ENCODE data around the gene LYVE1. TPM values are rescaled to one million over a fixed set of nuclear protein-coding genes. Genes with fewer than 3 reads are reported as not detected.

Gene LYVE1
- polyA plus RNA-seq, 1 experiment, result 0.19 TPM

- Histone ChIP-seq H3K27me3 (ENCODE audit: control insufficient read depth, insufficient read depth, low read length) (peaks cover 3% of the 10 kb centered on the region), H3K9me3 (ENCODE audit: control insufficient read depth, insufficient read depth, low read length) (no peaks in the 10 kb centered on the region), H3K27ac (ENCODE audit: low read depth, low read length) (no peak overlapping the region), H3K4me3 (ENCODE audit: low read depth, low read length) (no peak overlapping the region)
- CTCF ChIA-PET, result interaction anchor here (1.3 kb wide), 1 partner anchor 18 kb away, joined by 4 read pairs; the partner anchor contains the start of gene RNF141
- POLR2A ChIA-PET, result no interaction called here
- no peak for DNase-seq (ENCODE audit: low read depth, low spot score)
- TF ChIP-seq, protein P1, sequence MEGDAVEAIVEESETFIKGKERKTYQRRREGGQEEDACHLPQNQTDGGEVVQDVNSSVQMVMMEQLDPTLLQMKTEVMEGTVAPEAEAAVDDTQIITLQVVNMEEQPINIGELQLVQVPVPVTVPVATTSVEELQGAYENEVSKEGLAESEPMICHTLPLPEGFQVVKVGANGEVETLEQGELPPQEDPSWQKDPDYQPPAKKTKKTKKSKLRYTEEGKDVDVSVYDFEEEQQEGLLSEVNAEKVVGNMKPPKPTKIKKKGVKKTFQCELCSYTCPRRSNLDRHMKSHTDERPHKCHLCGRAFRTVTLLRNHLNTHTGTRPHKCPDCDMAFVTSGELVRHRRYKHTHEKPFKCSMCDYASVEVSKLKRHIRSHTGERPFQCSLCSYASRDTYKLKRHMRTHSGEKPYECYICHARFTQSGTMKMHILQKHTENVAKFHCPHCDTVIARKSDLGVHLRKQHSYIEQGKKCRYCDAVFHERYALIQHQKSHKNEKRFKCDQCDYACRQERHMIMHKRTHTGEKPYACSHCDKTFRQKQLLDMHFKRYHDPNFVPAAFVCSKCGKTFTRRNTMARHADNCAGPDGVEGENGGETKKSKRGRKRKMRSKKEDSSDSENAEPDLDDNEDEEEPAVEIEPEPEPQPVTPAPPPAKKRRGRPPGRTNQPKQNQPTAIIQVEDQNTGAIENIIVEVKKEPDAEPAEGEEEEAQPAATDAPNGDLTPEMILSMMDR (IDR thresholded peaks at IDR 0.05; ENCODE audit: low read depth, low read length), result no peak
Measured at GRCh38 chr11:10558288-10558687, 10.2 kb downstream of the LYVE1 start.

DNA sequence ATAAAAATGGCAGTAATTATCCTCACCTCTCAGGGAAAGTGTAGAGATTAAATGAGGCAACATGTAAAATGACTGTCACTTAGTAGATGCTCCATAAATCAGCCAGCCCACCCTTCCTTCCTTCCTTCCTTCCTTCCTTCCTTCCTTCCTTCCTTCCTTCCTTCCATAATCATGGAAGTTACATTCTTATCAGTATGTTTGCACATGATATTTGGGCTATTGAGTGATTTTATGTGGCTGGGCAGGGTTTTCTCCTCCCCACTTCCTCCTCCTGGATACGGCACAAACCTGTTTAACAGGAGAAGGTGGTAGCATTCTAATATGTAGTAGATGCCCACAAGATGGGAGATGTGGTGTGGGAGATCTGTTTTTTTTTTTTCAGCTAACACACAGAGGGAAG lies 11.9 kb downstream of the LYVE1 start:
- TF ChIP-seq, protein P1 (IDR thresholded peaks at IDR 0.05; ENCODE audit: low read depth, low read length), result no peak
- H3K27me3 ChIP-seq (ENCODE audit: control insufficient read depth, insufficient read depth, low read length), result peaks cover 3% of the 10 kb centered on the region
- no peak overlapping the region for H3K4me3 ChIP-seq (ENCODE audit: low read depth, low read length)
- H3K27ac ChIP-seq (ENCODE audit: low read depth, low read length), result no peak overlapping the region
- no peaks in the 10 kb centered on the region for H3K9me3 ChIP-seq (ENCODE audit: control insufficient read depth, insufficient read depth, low read length)
- CTCF ChIA-PET, result interaction anchor here (0.5 to 3.7 kb wide), 2 partner anchors 9 to 15 kb away, joined by 3 to 19 read pairs; partner anchors contain the start of gene RNF141
- DNase-seq (ENCODE audit: low read depth, low spot score), result no peak
- POLR2A ChIA-PET, result no interaction called here

GRCh38 chr11:10551845-10552352 lies 16.6 kb downstream of the LYVE1 start:
- no peak for DNase-seq (ENCODE audit: low read depth, low spot score)
- ChIA-PET CTCF (interaction anchor here (1.0 to 4.1 kb wide), 2 partner anchors 11 to 13 kb away, joined by 3 to 25 read pairs; partner anchors contain the start of gene RNF141), POLR2A (no interaction called here)
- H3K27ac ChIP-seq (ENCODE audit: low read depth, low read length), result no peak overlapping the region
- no peak overlapping the region for H3K4me3 ChIP-seq (ENCODE audit: low read depth, low read length)
- no peaks in the 10 kb centered on the region for H3K9me3 ChIP-seq (ENCODE audit: control insufficient read depth, insufficient read depth, low read length)
- TF ChIP-seq, protein P1 (IDR thresholded peaks at IDR 0.05; ENCODE audit: low read depth, low read length), result no peak
- no peaks in the 10 kb centered on the region for H3K27me3 ChIP-seq (ENCODE audit: control insufficient read depth, insufficient read depth, low read length)

- Histone ChIP-seq H3K27me3 (ENCODE audit: control insufficient read depth, insufficient read depth, low read length) (no peaks in the 10 kb centered on the region), H3K9me3 (ENCODE audit: control insufficient read depth, insufficient read depth, low read length) (no peaks in the 10 kb centered on the region), H3K4me3 (ENCODE audit: low read depth, low read length) (no peak overlapping the region), H3K27ac (ENCODE audit: low read depth, low read length) (no peak overlapping the region)
- ChIA-PET CTCF (interaction anchor here (1.0 to 4.1 kb wide), 2 partner anchors 10 to 14 kb away, joined by 3 to 25 read pairs; partner anchors contain the start of gene RNF141), POLR2A (no interaction called here)
- TF ChIP-seq, protein P1 (IDR thresholded peaks at IDR 0.05; ENCODE audit: low read depth, low read length), result no peak
- DNase-seq (ENCODE audit: low read depth, low spot score), result no peak
Measured at GRCh38 chr11:10551290-10551592, 17.2 kb downstream of the LYVE1 start.

DNA sequence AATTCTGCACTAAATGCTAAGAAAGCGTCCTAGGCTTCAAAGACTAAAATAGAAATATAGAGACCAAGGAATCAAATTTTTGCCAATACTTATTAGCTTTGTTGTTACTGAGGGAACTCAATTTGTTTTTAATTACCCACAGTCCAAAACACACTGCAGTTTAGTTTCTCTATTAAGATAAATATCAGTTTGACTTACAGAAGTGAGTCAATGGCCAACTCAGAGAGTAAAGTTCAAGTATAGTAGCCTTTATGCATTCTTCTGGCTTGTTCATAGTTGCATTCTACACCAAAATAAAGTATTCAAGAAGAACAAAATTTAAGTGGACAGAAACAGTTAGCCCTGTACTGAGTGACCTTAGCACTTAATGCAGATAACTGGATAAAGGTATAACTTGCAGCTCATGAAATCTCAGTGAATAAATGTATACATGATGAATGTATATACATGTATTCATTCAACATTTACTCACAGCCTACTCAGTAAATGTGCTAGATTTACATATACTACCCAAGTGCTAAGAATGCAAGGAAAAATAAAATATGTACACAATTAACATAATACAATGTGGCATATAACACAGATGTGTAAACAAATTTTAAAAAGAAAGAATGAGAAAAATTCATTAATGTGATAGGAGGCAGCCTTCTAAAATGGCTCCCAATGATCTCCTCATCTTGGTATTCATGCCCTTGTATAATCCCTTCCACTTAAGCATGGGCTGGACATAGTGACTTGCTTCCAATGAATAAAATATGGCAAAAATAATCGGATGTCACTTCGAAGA lies 17.8 kb downstream of the LYVE1 start:
- TF ChIP-seq, protein P1 (IDR thresholded peaks at IDR 0.05; ENCODE audit: low read depth, low read length), result no peak
- H3K9me3 ChIP-seq (ENCODE audit: control insufficient read depth, insufficient read depth, low read length), result no peaks in the 10 kb centered on the region
- H3K27ac ChIP-seq (ENCODE audit: low read depth, low read length), result no peak overlapping the region
- ChIA-PET POLR2A (no interaction called here), CTCF (interaction anchor here (4.1 kb wide), 1 partner anchor 10 kb away, joined by 25 read pairs; the partner anchor contains the start of gene RNF141)
- H3K4me3 ChIP-seq (ENCODE audit: low read depth, low read length), result no peak overlapping the region
- DNase-seq (ENCODE audit: low read depth, low spot score), result peak; percentile 21
- H3K27me3 ChIP-seq (ENCODE audit: control insufficient read depth, insufficient read depth, low read length), result no peaks in the 10 kb centered on the region

Measured in AG04450 (cell line).